ENCODE results near the gene NRBF2.
"Not testable (repeated sequence)": the region's sequence is repeated elsewhere in the genome, so short reads cannot be mapped to it uniquely, and the experiment has no call there.

Gene NRBF2

GRCh38 chr10:63133056-63133820 lies at the start of gene NRBF2:
Gene NRBF2 (plus strand): TSS chr10:63133328. CDS start chr10:63133471, 143 bp downstream.
- peak; percentile 98 for DNase-seq

GRCh38 chr10:63083406-63083805 lies 49.7 kb upstream of the NRBF2 start:
- not testable (repeated sequence) for DNase-seq

GRCh38 chr10:63083904-63084689 lies 49.0 kb upstream of the NRBF2 start:
- DNase-seq = no peak

- no peak for DNase-seq
These were observed 48.3 kb upstream of the NRBF2 start for GRCh38 chr10:63084690-63085382.

GRCh38 chr10:63093227-63093626 lies 39.9 kb upstream of the NRBF2 start:
- no peak for DNase-seq

- no peak for DNase-seq
These were observed 38.7 kb upstream of the NRBF2 start for GRCh38 chr10:63094405-63094804.

- no peak for DNase-seq
These were observed 38.2 kb upstream of the NRBF2 start for GRCh38 chr10:63094881-63095280.

- no peak for DNase-seq
These were observed 33.4 kb upstream of the NRBF2 start for GRCh38 chr10:63099734-63100133.

- not testable (repeated sequence) for DNase-seq
These were observed 32.0 kb upstream of the NRBF2 start for GRCh38 chr10:63101091-63101490.

GRCh38 chr10:63102279-63102883 lies 30.7 kb upstream of the NRBF2 start:
- DNase-seq = not testable (repeated sequence)

GRCh38 chr10:63103178-63103577 lies 29.9 kb upstream of the NRBF2 start:
- DNase-seq = not testable (repeated sequence)

- DNase-seq = no peak
These were observed 29.1 kb upstream of the NRBF2 start for GRCh38 chr10:63103971-63104409.

GRCh38 chr10:63105225-63106110 lies 27.7 kb upstream of the NRBF2 start:
- DNase-seq = no peak

- no peak for DNase-seq
These were observed 26.9 kb upstream of the NRBF2 start for GRCh38 chr10:63106111-63106755.

- no peak for DNase-seq
These were observed 25.1 kb upstream of the NRBF2 start for GRCh38 chr10:63107943-63108437.

- DNase-seq = no peak
These were observed 22.2 kb upstream of the NRBF2 start for GRCh38 chr10:63110940-63111339.

GRCh38 chr10:63114031-63114814 lies 18.9 kb upstream of the NRBF2 start:
- DNase-seq = no peak

- no peak for DNase-seq
These were observed 17.3 kb upstream of the NRBF2 start for GRCh38 chr10:63115732-63116383.

GRCh38 chr10:63116452-63117072 lies 16.6 kb upstream of the NRBF2 start:
- no peak for DNase-seq

Measured in KG1 (cell line).